NCI-H1417 treated with DMSO at 0.1 percent for 48 hours (cell line): ENCODE measurements around the gene JKAMP.

Experiments
- DNase-seq: peaks from one replicate; lab custom pipeline; 2025; lab: John Stamatoyannopoulos, UW

Gene JKAMP

DNA sequence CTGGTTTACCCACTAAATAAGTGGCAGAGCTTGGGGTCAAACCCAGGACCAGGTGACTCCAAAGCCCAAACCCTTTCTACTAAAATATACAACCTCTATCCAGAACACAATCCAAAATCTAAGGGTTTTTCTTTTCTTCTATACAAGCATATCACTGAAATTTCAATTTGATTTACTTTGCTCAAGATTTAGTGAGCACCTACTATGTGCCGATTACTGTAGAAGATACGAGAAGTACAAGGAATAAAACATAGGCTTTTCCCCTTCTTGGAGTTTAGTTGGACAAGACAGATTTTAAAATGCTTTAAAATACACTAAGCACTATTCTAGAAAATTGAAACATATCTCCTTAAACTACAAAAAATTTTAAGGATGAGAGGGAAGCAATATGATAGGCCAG, 2.9 kb upstream of the JKAMP start:
- no peak for DNase-seq

DNA sequence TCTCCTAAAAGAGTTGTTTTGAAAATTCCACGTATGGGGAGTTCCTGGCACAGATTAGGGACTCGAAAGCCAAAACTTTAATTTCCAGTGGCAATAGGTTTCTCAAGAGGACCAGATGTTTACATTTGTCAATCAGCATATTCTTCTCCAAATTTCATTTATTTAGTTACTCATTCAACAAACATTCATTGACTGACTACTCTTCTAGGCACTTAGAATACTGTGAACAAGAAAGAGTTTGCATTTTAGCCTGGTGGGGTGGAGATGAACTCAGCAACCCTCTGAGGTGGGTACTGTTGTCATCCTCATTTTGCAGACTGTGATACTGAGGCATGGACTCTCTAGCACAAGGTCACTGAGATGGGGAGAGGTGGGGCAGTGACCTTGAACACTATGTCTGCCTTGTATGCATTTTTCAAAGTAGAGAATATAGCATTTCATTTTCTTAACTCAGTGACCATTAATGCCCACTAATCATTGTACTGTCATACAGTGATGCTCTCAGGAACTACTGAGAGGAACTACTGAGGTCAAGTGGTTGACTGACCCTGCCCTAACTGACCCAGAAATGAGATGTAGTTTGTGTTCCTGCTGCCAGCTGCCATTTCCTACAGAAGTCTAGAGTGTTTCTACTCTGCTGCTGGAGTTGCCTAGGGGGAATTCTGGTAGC, 2.3 kb upstream of the JKAMP start:
- no peak for DNase-seq

DNA sequence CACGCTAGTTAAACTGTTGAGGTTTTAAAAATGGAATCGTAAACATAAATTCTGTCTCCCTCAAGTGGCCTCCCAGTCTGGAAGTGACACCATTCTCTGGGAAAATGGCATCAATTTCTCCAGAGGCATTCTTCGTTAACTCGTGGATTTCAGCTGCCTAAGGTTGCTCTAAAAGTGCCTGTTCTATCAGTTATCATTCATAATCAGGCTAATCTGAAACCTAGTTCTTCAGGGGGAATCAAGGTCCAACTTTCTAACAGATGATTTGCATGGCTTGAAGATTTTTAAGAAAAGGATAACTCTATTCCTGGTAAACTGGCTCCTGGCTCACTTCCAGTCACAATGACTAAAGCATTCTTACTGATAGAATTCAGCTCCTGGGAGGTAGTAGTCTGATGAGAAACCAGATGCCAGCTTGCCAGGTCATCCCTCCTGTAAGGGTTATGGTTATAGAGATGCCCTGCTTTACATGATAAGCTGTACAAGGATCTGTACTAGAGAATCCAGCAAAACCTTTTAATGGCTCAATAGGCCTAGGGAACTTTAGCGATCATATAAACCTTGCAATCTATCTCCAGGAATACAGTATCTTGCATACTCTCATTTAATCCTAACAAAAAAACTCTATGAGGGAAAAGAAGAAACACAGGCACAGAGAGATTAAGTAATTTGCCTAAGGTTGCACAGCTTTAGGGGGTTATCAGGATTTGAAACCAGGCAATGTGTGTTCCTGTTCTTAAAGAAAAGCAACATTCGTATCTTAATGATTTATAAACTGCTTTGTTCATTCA, 1.6 kb upstream of the JKAMP start:
- DNase-seq, result no peak

DNA sequence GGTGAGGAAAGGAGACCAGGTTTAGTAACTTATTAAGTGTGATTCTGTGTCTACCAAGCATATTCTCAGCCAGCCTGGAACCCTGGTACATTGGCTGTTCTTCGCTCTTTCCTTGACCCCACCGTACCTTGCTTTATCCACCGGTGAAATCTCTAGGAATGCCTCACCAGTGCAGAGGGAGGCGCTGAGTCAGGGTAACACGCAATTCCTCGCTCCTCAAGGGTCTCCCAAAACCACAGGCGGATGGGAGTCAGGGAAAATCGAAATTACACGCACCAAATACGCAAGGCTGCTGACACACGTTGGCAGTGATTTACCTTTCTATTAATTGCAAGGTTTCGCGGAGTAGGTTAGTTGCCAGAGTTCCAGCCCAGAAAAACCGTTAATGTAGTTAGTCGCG, 954 bp upstream of the JKAMP start:
- DNase-seq, result no peak

DNA sequence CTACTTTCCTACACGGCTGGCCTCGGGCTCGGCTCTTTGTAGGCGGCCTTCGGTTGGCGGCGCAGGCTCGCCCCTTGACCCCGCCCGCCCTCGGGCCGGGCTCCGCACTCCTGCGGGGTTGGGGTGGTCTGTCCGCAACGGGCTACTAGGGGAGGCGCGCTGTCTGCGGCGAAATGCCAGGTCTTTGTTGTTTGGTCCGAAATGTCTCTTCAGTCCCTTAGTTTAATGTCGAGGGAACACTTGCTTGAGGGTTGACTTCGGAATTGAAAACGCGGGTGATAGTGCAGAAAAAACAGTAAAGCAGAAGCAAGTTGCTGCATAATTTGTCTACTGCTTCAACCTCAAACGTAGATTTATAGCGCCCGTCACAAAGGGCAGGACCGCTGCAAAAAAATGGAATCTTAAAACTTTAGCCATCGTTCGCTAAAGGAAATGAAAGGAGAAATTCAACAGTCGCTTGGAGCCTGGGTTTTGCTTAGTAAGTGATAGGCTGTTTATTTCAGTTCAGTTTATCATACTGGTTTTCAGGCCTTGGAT, 390 bp downstream of the JKAMP start:
- no peak for DNase-seq

DNA sequence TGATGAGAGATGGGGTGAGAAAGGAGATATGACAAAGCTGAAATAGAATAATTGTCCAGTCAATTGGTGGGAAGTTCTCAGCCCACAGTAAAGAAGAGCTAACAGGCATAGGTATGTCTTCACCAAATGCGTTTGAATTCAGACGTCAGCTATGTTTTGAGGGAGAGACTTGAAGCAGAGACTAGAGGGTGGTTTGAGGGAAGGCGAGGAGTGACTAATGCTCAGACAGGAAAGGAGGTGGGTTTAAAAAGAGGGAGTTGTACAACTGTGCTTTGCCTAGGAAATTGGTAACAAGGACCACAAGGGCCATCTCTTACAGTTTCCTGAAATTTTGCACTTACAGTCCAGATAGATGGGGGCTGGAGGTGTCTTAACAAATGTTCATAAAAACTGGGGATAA, 6.4 kb downstream of the JKAMP start:
- no peak for DNase-seq

DNA sequence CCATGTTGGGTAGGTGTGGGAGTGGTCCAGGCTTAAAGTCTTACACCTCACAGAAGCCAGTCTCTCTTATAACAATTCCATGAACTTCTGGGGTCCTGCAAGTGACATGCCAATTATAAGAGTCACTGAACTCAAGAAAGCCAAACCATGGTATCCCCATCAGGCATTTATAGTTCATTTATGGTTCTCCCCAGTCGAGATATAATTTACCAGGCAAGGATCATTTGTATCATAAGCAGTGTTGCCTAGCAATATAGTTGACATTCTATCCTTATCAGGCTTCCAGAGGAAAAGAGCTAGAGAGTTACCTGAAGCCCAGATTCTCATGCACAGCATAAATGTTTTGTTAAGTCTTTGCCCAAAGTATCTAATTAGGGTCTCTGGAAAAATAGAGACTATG, 8.1 kb downstream of the JKAMP start:
- DNase-seq, result no peak

DNA sequence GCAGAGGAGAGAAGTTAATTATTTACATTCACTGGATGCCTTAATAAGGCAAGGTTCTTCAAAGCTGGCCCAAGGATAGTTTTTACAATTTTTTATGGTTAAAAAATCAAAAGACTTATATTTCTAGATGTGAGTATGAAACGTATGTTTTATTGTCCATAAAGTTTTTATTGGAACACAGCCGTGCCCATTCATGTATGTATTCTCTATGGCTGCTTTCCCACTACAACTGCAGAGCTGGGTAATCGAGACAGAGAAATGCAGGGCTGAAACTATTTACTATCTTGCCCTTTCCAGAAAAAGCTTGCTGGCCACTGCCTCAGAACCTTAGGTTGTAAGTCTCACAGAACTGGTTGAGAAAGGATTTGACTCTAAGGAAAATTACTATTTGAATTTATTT, 16.4 kb downstream of the JKAMP start:
- DNase-seq, result no peak

DNA sequence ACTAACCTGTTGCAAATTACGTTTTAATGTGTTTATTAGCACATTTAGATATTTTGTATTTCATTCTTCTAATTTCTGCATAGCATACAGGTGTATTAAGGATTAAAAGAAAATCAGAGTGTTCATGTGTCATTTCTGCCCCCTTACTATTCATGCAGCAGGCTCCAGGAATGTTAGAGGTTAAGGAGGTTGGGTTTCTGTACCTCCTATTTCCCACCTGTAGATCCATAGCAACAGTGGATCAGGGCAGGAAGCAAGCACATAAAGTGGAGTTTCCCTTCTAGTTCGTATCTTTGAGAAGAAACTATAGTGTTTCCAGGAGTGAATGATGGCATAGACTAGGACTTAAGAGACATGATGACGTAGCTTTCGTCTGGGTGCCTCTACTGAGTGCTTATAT, 18.9 kb downstream of the JKAMP start:
- DNase-seq, result no peak

DNA sequence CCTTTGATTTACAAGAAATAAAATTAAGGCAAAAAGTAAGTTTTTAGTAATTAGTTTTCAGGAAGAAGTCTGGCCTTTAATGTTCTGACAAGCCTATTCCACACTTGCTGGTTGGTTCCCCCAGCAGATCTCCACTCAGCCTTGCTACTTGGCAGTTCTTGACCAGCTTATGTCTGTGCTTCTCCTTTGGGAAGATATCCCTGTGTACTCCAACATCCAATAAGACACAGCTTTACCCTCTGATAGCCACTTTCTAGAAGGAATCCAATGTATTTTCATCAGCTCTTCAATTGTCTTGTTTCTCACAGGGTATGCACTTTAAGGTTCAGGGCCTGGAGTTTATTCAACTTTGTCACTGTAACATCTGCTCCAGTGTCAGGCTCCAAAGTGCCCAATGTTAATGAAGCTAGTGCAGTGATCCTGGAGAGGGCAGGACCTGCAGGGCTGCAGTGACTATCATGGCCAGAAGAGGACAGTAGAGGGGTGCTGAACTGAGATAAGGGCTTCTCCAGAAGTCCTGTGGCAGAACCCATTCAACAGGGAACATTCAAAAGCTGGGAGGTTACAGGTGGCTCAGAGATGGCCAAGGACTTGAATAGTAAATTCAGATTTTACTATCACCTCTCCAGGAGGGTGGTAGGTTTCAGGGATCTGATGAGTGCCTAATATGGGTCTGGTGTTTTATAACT, 22.9 kb downstream of the JKAMP start:
- DNase-seq, result no peak

DNA sequence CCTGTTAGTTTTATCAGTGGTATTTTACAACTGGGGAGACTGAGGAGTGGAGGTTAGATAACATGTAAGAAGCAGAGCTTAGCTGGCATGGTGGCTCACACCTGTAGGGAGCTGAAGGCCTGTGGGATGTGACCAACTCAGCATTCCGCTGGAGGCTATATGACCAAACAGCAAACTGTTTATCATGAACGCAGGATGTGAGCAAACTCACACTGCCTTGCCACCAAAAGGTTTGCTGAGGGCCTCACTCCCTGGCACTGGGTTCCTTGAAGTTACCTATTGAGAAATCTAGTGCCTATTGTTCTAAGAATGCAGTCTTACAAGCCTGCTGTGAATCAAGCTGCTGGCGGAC, 23.4 kb downstream of the JKAMP start:
- DNase-seq, result no peak

DNA sequence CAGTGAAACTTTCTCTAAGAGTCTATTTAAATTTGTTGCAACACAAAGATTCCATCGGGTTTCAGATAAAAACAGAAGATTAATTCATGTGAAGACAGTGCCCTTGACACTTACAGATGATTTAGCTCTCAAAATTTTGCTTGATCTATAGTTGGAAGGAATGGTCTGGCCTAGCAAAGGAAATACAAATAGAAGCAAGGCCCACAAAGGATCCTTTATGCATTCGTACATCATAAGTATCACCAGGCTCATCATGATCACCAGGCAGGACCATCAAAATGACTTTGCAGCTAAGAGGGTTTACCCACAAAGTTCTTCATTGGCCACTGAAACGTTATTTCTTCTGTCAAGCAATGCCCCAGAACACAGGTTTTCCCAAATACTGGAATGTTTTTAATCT, 24.8 kb downstream of the JKAMP start:
- no peak for DNase-seq

DNA sequence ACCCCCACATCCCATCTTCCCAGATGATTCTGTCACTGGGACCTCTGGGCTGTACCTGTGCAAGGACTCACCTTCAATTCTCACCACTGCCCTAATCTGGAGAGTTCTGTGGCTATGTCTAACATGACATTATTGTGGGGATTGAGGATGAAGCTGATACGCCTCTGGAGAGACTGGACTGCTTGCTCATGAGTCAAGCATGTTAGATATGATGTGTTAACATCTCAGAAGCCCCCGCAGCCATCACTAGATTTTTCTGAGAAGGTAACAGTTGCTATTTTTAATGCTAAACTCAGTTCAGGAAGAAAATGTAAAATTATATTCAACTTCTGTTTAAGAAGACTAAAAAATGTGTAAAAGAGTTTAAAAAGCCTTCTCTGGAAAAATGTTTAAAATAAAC, 25.7 kb downstream of the JKAMP start:
- no peak for DNase-seq

DNA sequence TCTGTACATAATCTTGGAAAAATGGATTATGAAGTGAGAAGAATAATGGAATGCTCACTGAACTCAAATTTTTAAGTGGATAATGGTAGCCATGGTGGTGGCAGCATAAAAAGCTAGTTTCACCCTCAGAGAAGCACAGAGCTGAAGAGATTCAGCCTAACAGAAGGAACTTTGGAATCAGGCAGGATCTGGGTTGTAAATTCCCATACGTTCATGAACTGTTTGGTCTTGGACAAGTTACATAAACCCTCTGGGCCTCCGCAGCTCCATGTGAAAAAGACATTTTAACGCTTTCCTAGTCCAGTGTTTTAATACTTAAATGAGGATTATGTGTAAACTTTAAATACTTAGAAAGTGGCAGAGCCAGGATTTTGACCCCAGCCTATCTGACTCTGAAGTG, 26.6 kb downstream of the JKAMP start:
- no peak for DNase-seq

DNA sequence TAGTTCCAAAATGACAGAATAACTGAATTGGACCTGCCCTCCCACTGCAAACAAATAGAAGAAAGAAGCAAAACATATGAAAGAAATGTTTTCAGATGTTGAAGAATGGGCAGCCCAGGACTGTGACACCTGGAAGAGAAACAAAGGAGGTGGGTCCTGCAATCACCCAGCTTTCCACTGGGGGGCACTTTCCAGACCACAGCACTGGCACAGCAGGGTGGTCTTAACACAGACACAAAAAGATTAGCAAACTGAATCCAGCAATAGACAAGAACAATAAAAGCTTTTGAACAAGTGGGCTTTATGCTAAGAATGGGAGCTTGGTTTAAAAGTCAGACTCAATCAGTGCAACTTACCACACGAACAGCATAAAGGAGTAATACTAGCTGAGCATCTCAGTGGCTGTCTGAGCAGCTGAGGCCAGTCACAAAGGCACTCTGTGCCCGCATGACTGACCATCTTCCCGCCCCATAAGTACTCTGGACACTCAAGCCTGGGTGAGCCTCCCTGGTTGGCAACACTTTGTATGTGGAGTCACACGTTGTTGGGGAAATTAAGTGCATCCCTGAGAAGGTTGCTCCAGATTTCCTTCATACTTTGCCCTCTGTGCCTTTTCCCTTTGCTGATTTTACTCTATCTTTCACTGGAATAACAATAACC, 27.7 kb downstream of the JKAMP start:
- no peak for DNase-seq

DNA sequence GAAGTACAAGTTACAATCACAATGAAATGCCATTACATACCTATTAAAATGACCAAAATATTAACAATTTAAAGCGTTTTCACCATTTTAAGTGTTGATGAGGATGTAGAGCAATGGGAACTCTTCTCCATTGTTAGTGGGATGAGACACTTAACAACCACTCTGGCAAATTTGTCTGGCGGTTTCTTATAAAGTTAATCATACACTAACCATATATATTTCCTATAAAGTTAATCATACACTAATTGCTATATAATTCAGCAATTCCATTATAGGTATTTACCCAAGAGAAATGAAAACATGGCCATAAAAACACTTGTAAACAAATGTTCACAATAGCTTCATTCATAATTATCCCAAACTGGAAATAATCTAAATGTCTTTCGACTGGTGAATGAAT, 35.9 kb downstream of the JKAMP start:
- DNase-seq, result no peak

DNA sequence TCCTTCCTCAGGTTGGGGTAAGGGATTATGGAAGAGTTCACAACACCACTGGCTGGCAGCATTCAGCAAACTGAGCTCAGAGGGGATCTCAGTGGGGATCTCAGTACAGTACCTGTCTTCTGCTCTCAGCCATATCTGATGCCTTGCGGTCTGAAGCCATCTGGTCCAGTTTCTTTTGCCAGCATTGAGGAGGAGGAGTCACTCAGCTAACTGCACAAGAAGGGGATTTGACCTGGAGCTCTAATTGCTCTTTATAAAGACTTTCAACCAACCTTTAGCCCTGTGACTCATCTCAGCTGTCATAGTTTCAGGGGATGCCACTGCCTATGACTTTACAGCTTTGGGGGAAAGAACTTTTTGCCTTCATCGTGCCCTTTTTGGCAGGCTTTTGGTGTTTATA, 44.9 kb downstream of the JKAMP start:
- no peak for DNase-seq

DNA sequence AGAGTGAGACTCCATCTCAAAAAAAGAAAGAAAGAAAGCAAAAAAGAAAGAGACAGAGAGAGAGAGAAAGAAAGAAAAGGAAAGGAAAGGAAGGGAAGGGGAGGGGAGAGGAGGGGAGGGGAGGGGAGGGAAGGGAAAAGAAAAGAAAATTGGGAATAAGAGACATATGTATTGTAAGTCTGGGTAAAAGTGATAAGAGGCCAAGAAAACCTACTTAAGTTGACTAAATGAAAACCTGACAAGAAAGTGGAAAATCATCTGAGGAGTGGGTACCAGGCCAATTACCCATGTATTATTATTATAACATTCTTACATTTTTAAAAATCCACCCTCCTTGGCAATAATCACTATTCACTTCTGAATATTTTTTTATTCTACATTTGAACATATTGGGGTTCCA, 46.0 kb downstream of the JKAMP start:
- no peak for DNase-seq

DNA sequence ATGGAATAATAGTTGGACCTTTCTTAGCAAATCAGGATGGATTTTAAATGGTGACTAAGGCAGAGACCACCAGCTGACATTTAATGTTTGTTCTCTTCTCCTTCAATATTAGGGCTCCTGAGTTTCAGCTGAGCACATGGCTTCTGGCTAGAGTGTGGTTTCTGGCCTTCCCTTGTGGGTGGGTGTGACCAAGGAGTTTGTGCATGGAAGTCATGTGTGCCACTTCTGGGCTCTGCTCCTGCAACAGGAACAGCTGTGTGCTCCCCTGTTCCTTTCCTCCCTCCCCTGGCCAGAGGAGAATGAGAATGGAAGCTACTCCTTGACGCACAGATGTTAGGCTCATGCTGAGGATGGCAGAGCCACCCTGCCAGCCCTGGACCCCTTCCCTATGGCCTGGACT, 48.1 kb downstream of the JKAMP start:
- DNase-seq, result no peak

DNA sequence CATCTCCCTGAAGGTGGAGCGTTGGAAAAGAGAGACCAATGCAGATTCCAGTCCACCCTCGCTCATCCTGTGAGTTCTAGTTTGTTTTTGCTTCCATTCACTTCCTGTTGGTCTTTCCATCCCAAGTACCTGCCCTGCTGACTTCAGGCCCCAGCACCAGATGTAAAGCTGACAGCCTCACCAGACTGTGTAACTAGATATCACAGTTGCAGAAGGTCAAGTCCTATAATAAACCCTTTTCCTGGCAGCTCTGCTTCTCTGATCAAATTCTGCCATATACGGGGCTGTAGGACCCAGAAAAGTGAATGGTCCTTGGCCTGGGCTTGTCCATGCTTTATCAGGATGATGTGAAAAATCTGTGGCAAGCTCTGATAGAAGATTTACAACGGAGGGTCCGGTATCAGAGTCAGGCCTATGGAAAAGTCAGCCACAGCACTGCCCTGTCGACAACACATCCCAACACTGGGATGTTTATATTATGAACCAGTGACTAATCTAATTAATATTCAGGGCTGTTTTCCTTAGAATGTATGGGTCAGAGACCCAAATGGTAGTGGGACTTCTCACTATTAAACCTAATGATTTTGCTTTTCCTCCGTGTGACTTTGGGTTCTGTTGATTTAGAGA, 50.2 kb downstream of the JKAMP start:
- DNase-seq, result no peak

DNA sequence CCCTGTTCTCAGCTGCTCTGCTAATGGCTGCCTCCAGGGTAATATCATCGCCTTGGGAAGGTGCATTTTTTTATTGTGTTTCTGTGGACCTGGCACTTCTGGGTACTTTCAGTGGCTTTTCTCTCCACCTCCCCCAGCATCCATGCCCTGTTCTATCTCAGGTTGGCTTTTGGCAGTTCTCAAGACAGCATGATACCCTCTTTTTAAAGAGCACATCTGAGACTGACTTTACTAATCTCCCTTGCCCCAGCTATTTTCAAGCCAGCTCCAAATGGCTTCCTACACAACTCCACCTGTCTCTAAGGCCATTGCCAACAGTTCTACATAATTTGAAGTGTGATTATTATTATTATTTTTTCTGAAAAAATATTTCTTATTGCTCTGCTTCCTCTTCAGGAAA, 53.2 kb downstream of the JKAMP start:
- no peak for DNase-seq

DNA sequence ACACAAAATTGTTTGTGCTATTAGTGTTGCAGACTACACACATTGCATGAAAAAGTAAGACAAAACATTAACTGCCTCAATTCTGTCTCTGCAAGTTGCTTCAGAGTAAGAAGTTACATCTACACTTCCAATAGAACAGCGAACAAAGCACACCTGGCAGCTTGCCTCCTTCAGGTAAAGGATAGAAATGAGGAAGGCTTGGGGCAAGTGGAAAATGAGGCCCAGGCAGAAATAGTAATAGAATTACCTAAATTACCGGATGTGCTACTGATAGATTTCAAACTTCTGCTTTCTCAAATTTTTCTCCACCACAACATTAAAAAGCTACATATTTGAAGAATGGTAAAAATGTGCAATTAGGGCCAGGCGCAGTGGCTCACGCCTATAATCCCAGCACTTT, 54.6 kb downstream of the JKAMP start:
- DNase-seq, result no peak
